ELR (cell line): ENCODE data around the gene GUCD1.
"Not testable (repeated sequence)": the region's sequence is repeated elsewhere in the genome, so short reads cannot be mapped to it uniquely, and the experiment has no call there.

ENCODE experiments used
- DNase-seq: peaks from one replicate; pipeline ENCODE4 v3.0.0-alpha.2; 2015; ENCODE audit warnings: low read depth

The GUCD1 gene

GRCh38 chr22:24554313-24555164 lies at the start of gene GUCD1:
TSS of gene GUCD1 (minus strand) at chr22:24555138. CDS start at chr22:24554991, 147 bp downstream.
- peak; percentile 60 for DNase-seq

GRCh38 chr22:24603770-24604629 lies 49.1 kb upstream of the GUCD1 start:
- not testable (repeated sequence) for DNase-seq

- not testable (repeated sequence) for DNase-seq
Measured at GRCh38 chr22:24602847-24603769, 48.2 kb upstream of the GUCD1 start, which contains the start of gene GGT1. TSS of gene GGT1 (plus strand) at chr22:24603193. CDS start at chr22:24611082, 7,889 bp downstream.

- not testable (repeated sequence) for DNase-seq
Measured at GRCh38 chr22:24602105-24602749, 47.3 kb upstream of the GUCD1 start.

GRCh38 chr22:24601217-24602104 lies 46.5 kb upstream of the GUCD1 start:
- no peak for DNase-seq

- not testable (repeated sequence) for DNase-seq
Measured at GRCh38 chr22:24599958-24600715, 45.2 kb upstream of the GUCD1 start.

- no peak for DNase-seq
Measured at GRCh38 chr22:24599514-24599913, 44.6 kb upstream of the GUCD1 start.

- not testable (repeated sequence) for DNase-seq
Measured at GRCh38 chr22:24597076-24597475, 42.1 kb upstream of the GUCD1 start.

- no peak for DNase-seq
Measured at GRCh38 chr22:24595863-24596262, 40.9 kb upstream of the GUCD1 start.

- DNase-seq: no peak
Measured at GRCh38 chr22:24595228-24595627, 40.3 kb upstream of the GUCD1 start.

- DNase-seq: no peak
Measured at GRCh38 chr22:24594569-24595120, 39.7 kb upstream of the GUCD1 start.

GRCh38 chr22:24593836-24594568 lies 39.1 kb upstream of the GUCD1 start:
- DNase-seq: no peak

GRCh38 chr22:24593559-24593835 lies 38.6 kb upstream of the GUCD1 start:
- not testable (repeated sequence) for DNase-seq

- peak; percentile 90 for DNase-seq
Measured at GRCh38 chr22:24592851-24593558, 38.1 kb upstream of the GUCD1 start, which contains the start of gene LRRC75B. TSS of gene LRRC75B (minus strand) at chr22:24593073. CDS start at chr22:24593039, 34 bp downstream.

GRCh38 chr22:24592058-24592850 lies 37.3 kb upstream of the GUCD1 start:
- peak; percentile 41 for DNase-seq

GRCh38 chr22:24591286-24591830 lies 36.4 kb upstream of the GUCD1 start:
- no peak for DNase-seq
